HG02870 (cell line): ENCODE data around the gene TVP23B.
"Not testable (repeated sequence)": the region's sequence is repeated elsewhere in the genome, so short reads cannot be mapped to it uniquely, and the experiment has no call there.

ENCODE experiments used
- ATAC-seq: cut with Tn5 transposase; IDR thresholded peaks from one replicate; pipeline ENCODE4 v1.9.1; 2021; ENCODE audit warnings: mild to moderate bottlenecking, moderate library complexity; ENCODE audit not compliant: unreplicated experiment

The TVP23B gene

GRCh38 chr17:18786890-18787289 is 5.9 kb downstream of the TVP23B start:
- ATAC-seq, result not testable (repeated sequence)

GRCh38 chr17:18791402-18791801 is 10.4 kb downstream of the TVP23B start:
- not testable (repeated sequence) for ATAC-seq

- not testable (repeated sequence) for ATAC-seq
Measured at GRCh38 chr17:18794841-18795240, 13.9 kb downstream of the TVP23B start.

- not testable (repeated sequence) for ATAC-seq
Measured at GRCh38 chr17:18796887-18797286, 15.9 kb downstream of the TVP23B start.

- ATAC-seq, result not testable (repeated sequence)
Measured at GRCh38 chr17:18803458-18804245, 22.7 kb downstream of the TVP23B start.

GRCh38 chr17:18815924-18816323 is 34.9 kb downstream of the TVP23B start:
- ATAC-seq, result not testable (repeated sequence)

- ATAC-seq, result not testable (repeated sequence)
Measured at GRCh38 chr17:18816489-18817371, 35.7 kb downstream of the TVP23B start.

GRCh38 chr17:18821430-18821829 is 40.4 kb downstream of the TVP23B start:
- ATAC-seq, result not testable (repeated sequence)

GRCh38 chr17:18827613-18828012 is 46.6 kb downstream of the TVP23B start:
- not testable (repeated sequence) for ATAC-seq

- no peak for ATAC-seq
Measured at GRCh38 chr17:18848501-18848900, 67.5 kb downstream of the TVP23B start.

- no peak for ATAC-seq
Measured at GRCh38 chr17:18850679-18851078, 69.7 kb downstream of the TVP23B start.

GRCh38 chr17:18851201-18851600 is 70.2 kb downstream of the TVP23B start:
- ATAC-seq, result no peak

- ATAC-seq, result no peak
Measured at GRCh38 chr17:18854956-18855355, 74.0 kb downstream of the TVP23B start.

GRCh38 chr17:18855831-18856569 is 75.0 kb downstream of the TVP23B start:
- peak; percentile 75 for ATAC-seq
